ENCODE measurements around the gene DYDC2.
A peak's percentile ranks its signal among the peaks of the same experiment; 100 is the strongest.

The DYDC2 gene

DNA sequence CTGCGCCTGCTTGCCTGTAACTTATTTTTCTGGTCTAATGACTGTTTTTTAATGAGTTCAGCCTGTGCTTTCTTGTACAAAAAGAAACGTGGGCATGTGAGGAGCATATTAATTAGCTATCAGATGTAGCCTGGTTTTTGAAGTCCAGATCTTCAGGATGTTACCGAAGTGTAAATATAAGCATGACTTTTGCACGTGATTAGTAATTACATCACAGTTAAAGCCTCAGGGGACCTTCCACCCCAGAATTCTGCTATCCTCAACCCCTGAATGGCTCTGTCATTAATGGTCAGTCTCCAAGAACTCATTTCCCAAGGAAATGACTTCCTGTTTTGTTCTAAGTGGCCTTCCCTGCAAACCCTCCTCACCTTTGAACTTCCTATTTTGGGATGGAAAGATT lies 49.6 kb downstream of the DYDC2 start:
- FAIRE-seq = no peak
- no peak for DNase-seq (ENCODE audit: insufficient read length, low spot score)
- TF ChIP-seq CTCF (IDR thresholded peaks at IDR 0.05; ENCODE audit: insufficient read depth, missing control alignments) = no peak

- FAIRE-seq (no peak), DNase-seq (ENCODE audit: insufficient read length, low spot score) (no peak)
- TF ChIP-seq CTCF (IDR thresholded peaks at IDR 0.05; ENCODE audit: insufficient read depth, missing control alignments) = no peak
These were observed 51.2 kb downstream of the DYDC2 start for GRCh38 chr10:80407812-80408241.

DNA sequence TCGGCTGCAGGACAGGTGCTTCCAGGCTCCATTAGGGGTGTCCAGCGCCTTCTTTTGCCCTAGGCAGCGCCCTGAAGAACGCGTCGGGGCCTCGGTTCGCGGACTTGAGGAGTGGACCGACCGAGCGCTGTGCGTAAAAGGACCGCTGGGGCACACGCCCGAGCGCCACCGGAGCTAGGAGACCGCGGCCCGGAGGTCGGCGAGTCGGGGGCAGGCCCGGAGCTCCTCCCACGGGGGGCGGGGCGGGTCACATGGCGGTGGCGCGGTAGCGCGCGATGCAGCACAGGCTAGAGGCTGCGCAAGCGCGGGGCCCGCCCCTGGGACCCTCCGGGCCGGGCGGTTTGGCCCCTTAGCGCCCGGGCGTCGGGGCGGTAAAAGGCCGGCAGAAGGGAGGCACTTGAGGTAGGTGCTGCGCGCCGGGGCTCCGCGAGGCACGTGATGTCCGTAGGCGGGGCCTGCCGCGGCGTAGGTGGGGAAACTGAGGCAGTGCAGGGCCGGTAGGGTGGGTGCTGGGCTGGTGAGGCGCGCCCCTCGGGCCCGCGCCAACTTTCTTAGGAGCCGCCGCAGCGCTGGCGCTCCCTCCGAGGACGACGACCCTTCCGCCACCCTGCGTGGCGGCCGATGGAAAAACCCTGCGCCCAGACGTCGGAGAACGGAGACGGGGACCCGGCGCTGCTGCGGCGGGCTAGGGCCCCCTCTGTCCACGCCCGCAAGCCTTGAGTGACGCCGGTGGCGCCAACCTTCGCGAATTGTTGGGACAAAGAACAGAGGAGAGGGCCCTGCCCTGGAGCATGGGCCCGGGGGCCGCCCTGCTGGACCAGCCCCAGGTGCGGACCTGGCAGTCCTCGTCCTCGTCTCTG lies 51.9 kb downstream of the DYDC2 start, which contains the start of gene PRXL2A:
PRXL2A (plus strand) TSS at position 310 of the 860 bp plus-strand sequence. CDS start 11,917 bp downstream, outside the sequence.
- FAIRE-seq = no peak
- DNase-seq (ENCODE audit: insufficient read length, low spot score) = peak; percentile 94
- TF ChIP-seq CTCF (IDR thresholded peaks at IDR 0.05; ENCODE audit: insufficient read depth, missing control alignments) = no peak

DNA sequence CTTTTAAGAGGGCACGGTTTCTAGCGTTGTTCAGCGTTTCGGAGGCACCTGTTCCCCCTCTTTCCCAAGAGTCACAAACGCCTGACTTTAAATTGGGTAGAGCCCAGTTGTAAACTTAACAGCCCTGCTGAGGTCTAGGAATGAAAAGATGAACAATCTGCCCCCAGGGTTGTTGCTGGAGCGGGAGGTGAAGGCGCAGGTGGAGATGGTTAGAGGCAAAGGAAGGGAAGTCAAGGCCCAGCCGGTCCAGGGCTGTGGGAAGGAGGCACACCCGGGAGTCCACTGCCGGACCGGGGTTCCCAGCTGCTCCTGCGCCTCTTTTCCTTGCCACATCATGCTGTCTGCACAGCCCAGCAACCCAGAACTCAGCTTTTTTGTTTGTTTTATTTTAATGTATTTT lies 52.5 kb downstream of the DYDC2 start:
- FAIRE-seq (no peak), DNase-seq (ENCODE audit: insufficient read length, low spot score) (no peak)

GRCh38 chr10:80410122-80410521 lies 53.5 kb downstream of the DYDC2 start:
- no peak for FAIRE-seq
- DNase-seq (ENCODE audit: insufficient read length, low spot score) = no peak
- TF ChIP-seq CTCF (IDR thresholded peaks at IDR 0.05; ENCODE audit: insufficient read depth, missing control alignments) = no peak

More for the DNA sequence above, 52.5 kb downstream of the DYDC2 start:
- no peak for TF ChIP-seq CTCF (IDR thresholded peaks at IDR 0.05; ENCODE audit: insufficient read depth, missing control alignments)

DNA sequence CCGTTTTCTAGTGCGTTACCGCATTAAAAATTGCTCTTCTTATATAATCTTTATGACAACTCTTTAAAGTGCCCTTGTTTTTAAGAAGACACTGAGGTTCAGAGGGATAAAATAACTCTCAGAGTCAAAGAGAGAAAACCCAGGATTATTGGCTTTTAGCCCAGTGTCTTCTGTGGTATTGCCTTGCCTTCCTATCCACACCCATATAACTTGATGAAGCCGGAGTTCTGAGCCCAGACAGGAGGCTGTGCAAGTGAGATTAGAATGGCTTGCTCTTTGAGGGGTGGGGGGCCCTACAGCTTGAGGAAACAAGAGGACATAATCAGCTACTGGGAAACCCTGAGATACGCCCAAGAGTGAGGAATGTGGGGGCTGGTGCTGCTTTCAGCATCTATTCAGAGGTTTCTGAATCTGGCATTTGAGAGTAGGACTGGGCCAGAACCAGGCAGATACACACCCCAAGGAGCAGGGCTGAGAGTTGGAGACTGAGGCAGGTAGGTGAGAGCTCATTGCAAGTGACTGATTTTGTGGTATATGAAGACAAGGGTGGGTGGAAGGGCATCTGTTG lies 54.1 kb downstream of the DYDC2 start:
- DNase-seq (ENCODE audit: insufficient read length, low spot score) (no peak), FAIRE-seq (no peak)
- no peak for TF ChIP-seq CTCF (IDR thresholded peaks at IDR 0.05; ENCODE audit: insufficient read depth, missing control alignments)

DNA sequence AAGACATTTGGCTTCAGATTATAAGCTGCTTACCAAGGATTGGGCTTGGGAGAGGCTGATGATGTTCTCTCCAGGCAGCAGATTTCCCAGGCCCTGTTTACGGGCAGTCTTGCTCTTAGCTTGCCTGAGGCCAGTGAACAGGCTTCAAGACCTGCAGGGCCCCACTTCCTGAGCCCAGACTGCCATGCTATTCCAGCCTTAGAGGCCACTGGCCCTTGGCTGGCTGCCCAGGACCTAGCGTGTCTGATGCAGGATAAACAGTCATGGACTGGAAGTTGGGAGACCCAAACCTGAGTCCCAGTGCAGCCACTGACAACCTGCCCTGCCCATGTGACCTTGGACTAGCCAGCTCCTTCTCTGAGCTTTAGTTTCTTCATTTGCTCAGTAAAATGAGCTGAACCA lies 54.7 kb downstream of the DYDC2 start:
- peak; percentile 76 for FAIRE-seq
- DNase-seq (ENCODE audit: insufficient read length, low spot score) = peak; percentile 56
- TF ChIP-seq CTCF (IDR thresholded peaks at IDR 0.05; ENCODE audit: insufficient read depth, missing control alignments) = no peak

Data from D721Med (cell line).